H1 (cell line): ENCODE results near the gene PRAME. TPM values are rescaled to one million over a fixed set of nuclear protein-coding genes. Genes with fewer than 3 reads are reported as not detected.
"Not testable (repeated sequence)": the region's sequence is repeated elsewhere in the genome, so short reads cannot be mapped to it uniquely, and the experiment has no call there.

Experiments used
- CTCF ChIA-PET: fragments of 300-600 bp; sonication (Branson Sonifier 250); formaldehyde crosslinking; loops from one replicate; lab custom pipeline; 2021; ENCODE audit not compliant: partially characterized antibody; lab: Charles Lee
- POLR2A ChIA-PET: fragments of 300-600 bp; sonication (Branson Sonifier 250); formaldehyde crosslinking; loops from one replicate; lab custom pipeline; 2021; ENCODE audit warnings: inconsistent platforms; ENCODE audit not compliant: partially characterized antibody; lab: Charles Lee
- DNase-seq, 2 experiments: peaks; one replicate each; pipeline versions ENCODE4 v3.0.0 to v3.0.0-alpha.2; 2010 to 2022; ENCODE audit warnings: low spot score in 2 of 2, low read depth in 1 of 2, mixed read lengths in 1 of 2
- FAIRE-seq: peaks from 2 replicates; lab custom pipeline; 2011; peaks lifted over from hg19 to GRCh38; lab: Jason Lieb, UNC
- H2AFZ ChIP-seq: 2 replicates; pipeline ENCODE4 v1.8.1; 2012; ENCODE audit warnings: low read length, inconsistent platforms
- H2AK5ac ChIP-seq: 2 replicates; pipeline ENCODE4 v1.6.1; 2013; ENCODE audit warnings: low read depth, low read length
- H2BK120ac ChIP-seq: replicated peaks from 2 replicates; pipeline ENCODE3; 2013; ENCODE audit warnings: low read depth, low read length, inconsistent platforms
- H2BK12ac ChIP-seq: 2 replicates; pipeline ENCODE4 v1.6.1; 2013; ENCODE audit warnings: low read depth, low read length
- H2BK15ac ChIP-seq: 2 replicates; pipeline ENCODE4 v1.6.1; 2013; ENCODE audit warnings: low read length
- H2BK20ac ChIP-seq: 2 replicates; pipeline ENCODE4 v1.6.1; 2013; ENCODE audit warnings: low read length
- H2BK5ac ChIP-seq: 2 replicates; pipeline ENCODE4 v1.6.1; 2013; ENCODE audit warnings: low read depth, low read length
- H3K14ac ChIP-seq: 2 replicates; pipeline ENCODE4 v1.6.1; 2013; ENCODE audit warnings: inconsistent platforms; ENCODE audit not compliant: insufficient read length
- H3K18ac ChIP-seq: 2 replicates; pipeline ENCODE4 v1.6.1; 2013; ENCODE audit warnings: low read length; ENCODE audit errors: extremely low read depth
- H3K23ac ChIP-seq: 2 replicates; pipeline ENCODE4 v1.6.1; 2013; ENCODE audit warnings: inconsistent platforms; ENCODE audit not compliant: insufficient read length
- H3K23me2 ChIP-seq: 2 replicates; pipeline ENCODE4 v1.6.1; 2013; ENCODE audit warnings: low read depth, low read length
- H3K27ac ChIP-seq: 2 replicates; pipeline ENCODE4 v1.6.1; 2011; ENCODE audit warnings: low read depth, low read length, inconsistent platforms
- H3K27me3 ChIP-seq, 4 experiments: replicated peaks in 1 of 4; 1 replicate in 1 of 4; 2 replicates in 3 of 4; pipeline versions ENCODE4 v1.6.1 to v1.8.1; 2011 to 2013; ENCODE audit warnings: low read length in 3 of 4, mild to moderate bottlenecking in 3 of 4, inconsistent platforms in 2 of 4, mixed read lengths in 2 of 4, moderate library complexity in 1 of 4; ENCODE audit not compliant: control insufficient read depth in 3 of 4, insufficient read depth in 3 of 4; ENCODE audit errors: extremely low read depth in 1 of 4
- H3K36me3 ChIP-seq, 4 experiments: 2 replicates each; pipeline versions ENCODE4 v1.6.1 to v1.8.1; 2011 to 2013; ENCODE audit warnings: mild to moderate bottlenecking in 4 of 4, low read length in 3 of 4, moderate library complexity in 2 of 4, control low read depth in 1 of 4, inconsistent platforms in 1 of 4; ENCODE audit not compliant: insufficient read depth in 4 of 4, control insufficient read depth in 2 of 4
- H3K4ac ChIP-seq: replicated peaks from 2 replicates; pipeline ENCODE3; 2013; ENCODE audit warnings: low read length, low read depth, mixed read lengths, inconsistent platforms; ENCODE audit not compliant: insufficient read length
- H3K4me1 ChIP-seq, 4 experiments: replicated peaks in 1 of 4; 1 replicate in 1 of 4; 2 replicates in 3 of 4; pipeline versions ENCODE4 v1.6.1 to v1.8.1; 2011 to 2013; ENCODE audit warnings: low read length in 3 of 4, inconsistent platforms in 2 of 4, mixed read lengths in 1 of 4; ENCODE audit not compliant: insufficient read depth in 4 of 4, control insufficient read depth in 3 of 4
- H3K4me2 ChIP-seq, 2 experiments: 2 replicates each; pipeline versions ENCODE4 v1.6.1 to v1.8.1; 2011 to 2013; ENCODE audit warnings: low read depth in 2 of 2, low read length in 2 of 2, control low read depth in 1 of 2, inconsistent platforms in 1 of 2, mild to moderate bottlenecking in 1 of 2; ENCODE audit not compliant: insufficient read depth in 1 of 2
- H3K4me3 ChIP-seq, 4 experiments: fragments of 200-600, 300-600 bp in 1 of 4; sonication (generic), shearing (Covaris generic), sonication (Bioruptor Twin) in 1 of 4; 2 replicates each; pipeline versions ENCODE4 v1.5.1 to v1.8.1; 2011 to 2016; ENCODE audit warnings: low read length in 4 of 4, low read depth in 3 of 4, control low read depth in 2 of 4, inconsistent platforms in 2 of 4, mild to moderate bottlenecking in 2 of 4, mixed read lengths in 1 of 4, moderate library complexity in 1 of 4; ENCODE audit not compliant: insufficient read depth in 2 of 4; ENCODE audit errors: extremely low read depth in 1 of 4
- H3K56ac ChIP-seq: replicated peaks from 2 replicates; pipeline ENCODE3; 2013; ENCODE audit warnings: low read depth, mild to moderate bottlenecking, mixed read lengths, low read length, inconsistent platforms; ENCODE audit not compliant: insufficient read length
- H3K79me1 ChIP-seq: 2 replicates; pipeline ENCODE4 v1.6.1; 2013; ENCODE audit warnings: low read depth, low read length, control low read depth
- H3K79me2 ChIP-seq, 2 experiments: 2 replicates each; pipeline versions ENCODE4 v1.6.1 to v1.8.1; 2012 to 2013; ENCODE audit warnings: low read length in 2 of 2, mild to moderate bottlenecking in 2 of 2, inconsistent platforms in 1 of 2; ENCODE audit not compliant: insufficient read depth in 2 of 2, control insufficient read depth in 1 of 2
- H3K9ac ChIP-seq, 4 experiments: replicated peaks in 1 of 4; 1 replicate in 1 of 4; 2 replicates in 3 of 4; pipeline versions ENCODE4 v1.6.1 to v1.8.1; 2011 to 2013; ENCODE audit warnings: low read depth in 3 of 4, low read length in 3 of 4, control low read depth in 2 of 4, mild to moderate bottlenecking in 2 of 4, moderate library complexity in 2 of 4, inconsistent platforms in 1 of 4; ENCODE audit errors: extremely low read depth in 1 of 4
- H3K9me3 ChIP-seq, 2 experiments: 2 replicates each; pipeline versions ENCODE4 v1.6.1 to v1.8.1; 2012 to 2013; ENCODE audit warnings: mild to moderate bottlenecking in 2 of 2, moderate library complexity in 2 of 2, control low read depth in 1 of 2, inconsistent platforms in 1 of 2, low read depth in 1 of 2, low read length in 1 of 2, mixed read lengths in 1 of 2; ENCODE audit not compliant: insufficient read depth in 2 of 2
- H4K20me1 ChIP-seq, 2 experiments: replicated peaks in 1 of 2; 2 replicates each; pipeline versions ENCODE3 to v1.8.1; 2011 to 2013; ENCODE audit warnings: inconsistent platforms in 2 of 2, low read length in 2 of 2, mild to moderate bottlenecking in 1 of 2; ENCODE audit not compliant: insufficient read depth in 2 of 2, control insufficient read depth in 1 of 2
- H4K5ac ChIP-seq: 2 replicates; pipeline ENCODE4 v1.6.1; 2013; ENCODE audit warnings: low read length, low read depth, mixed read lengths, inconsistent platforms; ENCODE audit not compliant: insufficient read length
- H4K8ac ChIP-seq: 2 replicates; pipeline ENCODE4 v1.8.0; 2013; ENCODE audit warnings: mild to moderate bottlenecking, moderate library complexity, low read length, inconsistent platforms; ENCODE audit not compliant: insufficient read depth; ENCODE audit errors: extremely low read depth
- H4K91ac ChIP-seq: replicated peaks from 2 replicates; pipeline ENCODE3; 2013; ENCODE audit warnings: low read length, mixed read lengths, inconsistent platforms; ENCODE audit not compliant: insufficient read length
- ATF2 ChIP-seq: IDR thresholded peaks from 2 replicates; pipeline ENCODE4 v1.6.1; 2012; ENCODE audit warnings: low read length, inconsistent platforms
- CBX8 ChIP-seq: fragments of 300-800, 300-1000 bp; sonication (generic); IDR thresholded peaks from 2 replicates; pipeline ENCODE4 v1.7.1; 2016; ENCODE audit warnings: low read depth, low read length, borderline replicate concordance
- SIX5 ChIP-seq: IDR thresholded peaks from 2 replicates; pipeline ENCODE4 v1.6.1; 2011; ENCODE audit warnings: mild to moderate bottlenecking, low read depth, low read length
- WGBS, 2 experiments: shearing (Covaris generic) in 1 of 2; methylation state at CpG; one replicate each; pipeline versions ENCODE4 v1.1.6 to v1.1.7; 2013 to 2015; ENCODE audit warnings: low lambda C conversion rate in 2 of 2, mixed read lengths in 2 of 2, inconsistent platforms in 1 of 2, low coverage in 1 of 2, missing lambda C conversion rate in 1 of 2; ENCODE audit not compliant: insufficient replicate concordance in 2 of 2, insufficient coverage in 1 of 2, insufficient read length in 1 of 2; ENCODE audit errors: extremely low coverage in 1 of 2, missing lambda C conversion rate in 1 of 2; 5-methylcytosine and 5-hydroxymethylcytosine counted together
- polyA plus RNA-seq, 7 experiments: library from polyadenylated mRNA; depleted of rRNA in 3 of 7; stranded (reverse) in 5 of 7; unstranded in 2 of 7; fragments of >200 nt in 5 of 7; fragments of 200-250 nt in 2 of 7; gene quantifications; 1 replicate in 5 of 7; 2 replicates in 1 of 7; 4 replicates in 1 of 7; pipeline versions ENCODE4 v1.2.1 to v1.2.3, GENCODE V29; 2011 to 2013; ENCODE audit warnings: missing spikeins in 2 of 7, mixed read lengths in 2 of 7
- total RNA-seq: library from RNA; stranded (reverse); fragmentation: NEBNext Ultra II Directional; extraction: Animal tissue kit (Norgen Biotek cat#: 25700); gene quantifications from 2 replicates; pipeline ENCODE4 v1.2.1, GENCODE V29; 2021

PRAME gene
- total and polyA plus RNA-seq, 2 of the 8 experiments (the other 6 are each of a cell fraction or from before 2014, with no cell fraction given): 0.15 to 1.1 TPM

- TF ChIP-seq SIX5 (no peak), ATF2 (no peak), CBX8 (no peak)
Measured at GRCh38 chr22:22533417-22533816, 25.6 kb downstream of the PRAME start (continued).

- H4K20me1 ChIP-seq, H2AK5ac ChIP-seq, H2BK120ac ChIP-seq, H4K8ac ChIP-seq, H3K79me1 ChIP-seq, H3K23ac ChIP-seq, H2BK20ac ChIP-seq, H3K18ac ChIP-seq, H2AFZ ChIP-seq, H3K4me3 ChIP-seq, FAIRE-seq, H2BK5ac ChIP-seq, DNase-seq, H3K36me3 ChIP-seq, H3K23me2 ChIP-seq, H3K79me2 ChIP-seq, H2BK12ac ChIP-seq, H3K4me2 ChIP-seq, H2BK15ac ChIP-seq, H3K14ac ChIP-seq, H4K91ac ChIP-seq, H3K4ac ChIP-seq, H4K5ac ChIP-seq, POLR2A ChIA-PET, H3K27ac ChIP-seq, H3K9ac ChIP-seq, H3K4me1 ChIP-seq, H3K56ac ChIP-seq: not testable (repeated sequence)
- Histone ChIP-seq H3K9me3 (peaks cover 3 to 17% of the 10 kb centered on the region in 2 experiments; a peak in 3 of 4 replicates), H3K27me3 (peaks cover 7 to 18% (median 12%) of the 10 kb centered on the region in 4 experiments)
- CTCF ChIA-PET: interaction anchor here (1.9 kb wide), 1 partner anchor 55 kb away, joined by 4 read pairs; no protein-coding TSS in a partner anchor
- WGBS, 2 experiments: 94% methylated on average over 10 of the region's 12 CpGs; no CpG with 5 or more reads in 1 of the 2 experiments
Measured at GRCh38 chr22:22532547-22533071, 26.5 kb downstream of the PRAME start.
